Osteocyte (in vitro differentiated cells): ENCODE results near the gene MEF2B. TPM values are rescaled to one million over a fixed set of nuclear protein-coding genes. Genes with fewer than 3 reads are reported as not detected.

Source experiments
- DNase-seq: peaks from one replicate; pipeline ENCODE4 v3.0.0; 2021; ENCODE audit warnings: mixed read lengths; ENCODE audit not compliant: unreplicated experiment; ENCODE audit errors: extremely low spot score
- H3K27ac Mint-ChIP-seq: one replicate; pipeline ENCODE4 v1.8.0; 2021; ENCODE audit warnings: mild to moderate bottlenecking, mixed read lengths; ENCODE audit not compliant: unreplicated experiment
- H3K27me3 Mint-ChIP-seq: one replicate; pipeline ENCODE4 v1.8.0; 2021; ENCODE audit warnings: mixed read lengths; ENCODE audit not compliant: unreplicated experiment
- H3K36me3 Mint-ChIP-seq: one replicate; pipeline ENCODE4 v1.8.0; 2021; ENCODE audit warnings: mixed read lengths; ENCODE audit not compliant: unreplicated experiment
- H3K4me1 Mint-ChIP-seq: one replicate; pipeline ENCODE4 v1.8.0; 2021; ENCODE audit warnings: mixed read lengths; ENCODE audit not compliant: unreplicated experiment
- H3K4me3 Mint-ChIP-seq: one replicate; pipeline ENCODE4 v1.8.0; 2021; ENCODE audit warnings: mild to moderate bottlenecking, moderate library complexity, mixed read lengths; ENCODE audit not compliant: unreplicated experiment
- H3K9me3 Mint-ChIP-seq: one replicate; pipeline ENCODE4 v1.8.0; 2021; ENCODE audit warnings: mixed read lengths; ENCODE audit not compliant: unreplicated experiment
- total RNA-seq: library from RNA; stranded (reverse); gene quantifications from 2 replicates; pipeline ENCODE4 v1.2.1, GENCODE V29; 2021
- TF ChIP-seq, protein P1 (sequence below): fragments of 200-600 bp; sonication (generic); IDR thresholded peaks from 2 replicates; pipeline ENCODE4 v1.5.0; 2021; ENCODE audit warnings: antibody characterized with exemption, mild to moderate bottlenecking, moderate library complexity

Gene MEF2B
- total RNA-seq, 1 donor from 2014 or later = 1.6 TPM

DNA sequence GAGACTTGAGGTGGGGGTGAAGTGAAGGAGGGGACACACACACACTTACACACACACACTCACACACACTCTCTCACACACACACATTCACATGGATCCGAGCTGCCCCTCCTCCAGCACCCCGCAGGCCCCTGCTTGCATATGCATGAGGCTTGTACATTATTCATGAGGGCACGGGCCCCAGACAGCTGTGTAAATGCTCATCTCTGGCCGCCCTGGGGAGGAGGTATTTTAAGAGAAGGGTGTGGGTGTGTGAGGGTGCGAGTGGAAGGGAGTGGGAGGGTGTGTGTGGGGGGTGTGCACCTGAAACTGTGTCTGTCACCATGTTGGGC, 44.1 kb upstream of the MEF2B start:
- H3K27me3 Mint-ChIP-seq = peaks cover 37% of the 10 kb centered on the region
- H3K36me3 Mint-ChIP-seq = no peaks in the 10 kb centered on the region
- DNase-seq = no peak
- no peak overlapping the region for H3K4me3 Mint-ChIP-seq
- H3K9me3 Mint-ChIP-seq = no peaks in the 10 kb centered on the region
- no peaks in the 10 kb centered on the region for H3K4me1 Mint-ChIP-seq
- no peak overlapping the region for H3K27ac Mint-ChIP-seq
- TF ChIP-seq, protein P1, sequence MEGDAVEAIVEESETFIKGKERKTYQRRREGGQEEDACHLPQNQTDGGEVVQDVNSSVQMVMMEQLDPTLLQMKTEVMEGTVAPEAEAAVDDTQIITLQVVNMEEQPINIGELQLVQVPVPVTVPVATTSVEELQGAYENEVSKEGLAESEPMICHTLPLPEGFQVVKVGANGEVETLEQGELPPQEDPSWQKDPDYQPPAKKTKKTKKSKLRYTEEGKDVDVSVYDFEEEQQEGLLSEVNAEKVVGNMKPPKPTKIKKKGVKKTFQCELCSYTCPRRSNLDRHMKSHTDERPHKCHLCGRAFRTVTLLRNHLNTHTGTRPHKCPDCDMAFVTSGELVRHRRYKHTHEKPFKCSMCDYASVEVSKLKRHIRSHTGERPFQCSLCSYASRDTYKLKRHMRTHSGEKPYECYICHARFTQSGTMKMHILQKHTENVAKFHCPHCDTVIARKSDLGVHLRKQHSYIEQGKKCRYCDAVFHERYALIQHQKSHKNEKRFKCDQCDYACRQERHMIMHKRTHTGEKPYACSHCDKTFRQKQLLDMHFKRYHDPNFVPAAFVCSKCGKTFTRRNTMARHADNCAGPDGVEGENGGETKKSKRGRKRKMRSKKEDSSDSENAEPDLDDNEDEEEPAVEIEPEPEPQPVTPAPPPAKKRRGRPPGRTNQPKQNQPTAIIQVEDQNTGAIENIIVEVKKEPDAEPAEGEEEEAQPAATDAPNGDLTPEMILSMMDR = no peak

DNA sequence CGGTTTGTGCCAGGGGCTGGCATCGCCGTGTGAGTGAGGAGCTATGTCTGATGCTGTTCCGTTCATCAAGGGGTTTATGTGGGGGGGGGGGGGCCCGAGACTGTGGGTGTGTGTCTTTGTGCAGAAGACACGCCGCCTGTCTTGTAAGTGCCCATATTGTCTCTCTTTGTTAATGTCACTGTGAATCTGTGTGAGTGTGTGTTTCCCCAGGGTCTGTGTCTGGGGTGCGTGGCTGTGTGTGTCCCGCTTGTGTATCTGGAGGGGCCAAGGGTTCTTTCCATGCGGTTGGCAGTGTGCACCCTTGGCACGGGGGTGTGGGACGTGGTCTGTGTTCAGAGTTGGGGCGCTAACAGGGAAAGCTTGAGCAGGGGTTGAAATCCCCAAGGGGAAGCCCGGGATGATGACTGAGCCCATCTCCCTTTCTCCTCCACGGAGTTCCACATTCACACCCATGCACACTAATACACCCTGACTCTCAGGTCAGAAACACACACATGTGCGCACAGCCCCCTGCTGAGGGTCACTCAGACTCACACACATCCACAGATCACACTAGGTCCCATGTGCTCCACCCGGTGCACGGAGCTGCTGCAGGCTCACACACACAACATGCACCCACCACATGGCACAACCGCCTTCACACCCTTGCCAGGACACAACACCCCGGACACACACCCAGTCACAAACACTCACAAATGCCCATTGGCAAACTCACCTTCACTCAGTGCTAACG, 43.5 kb upstream of the MEF2B start:
- H3K4me3 Mint-ChIP-seq = no peak overlapping the region
- peaks cover 37% of the 10 kb centered on the region for H3K27me3 Mint-ChIP-seq

DNA sequence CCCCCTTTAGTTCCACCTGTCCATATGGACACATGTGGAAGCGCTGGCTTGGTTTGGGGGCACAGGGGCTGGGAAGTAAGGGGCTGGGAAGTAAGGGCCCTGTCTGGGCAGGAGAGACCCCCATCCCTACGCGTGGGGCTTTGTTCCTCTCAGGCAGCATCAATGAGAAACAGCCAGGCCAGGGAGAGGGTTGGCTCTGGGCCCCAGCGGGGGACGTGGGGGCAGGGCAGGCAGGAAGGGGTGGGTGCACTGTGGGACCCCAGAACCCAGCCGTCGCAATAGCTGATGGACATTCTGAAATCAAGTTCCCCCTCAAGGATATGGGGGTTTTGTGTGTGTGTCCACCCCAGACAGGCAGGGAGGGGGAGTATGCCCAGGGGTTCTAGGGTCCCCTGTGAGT, 42.9 kb upstream of the MEF2B start:
- Mint-ChIP-seq H3K4me1 (no peaks in the 10 kb centered on the region), H3K27me3 (peaks cover 37% of the 10 kb centered on the region), H3K9me3 (no peaks in the 10 kb centered on the region), H3K4me3 (no peak overlapping the region), H3K27ac (no peak overlapping the region), H3K36me3 (no peaks in the 10 kb centered on the region)
- TF ChIP-seq, protein P1 = no peak
- DNase-seq = no peak

More for the DNA sequence above, 43.5 kb upstream of the MEF2B start:
- peak; percentile 77 for DNase-seq
- Mint-ChIP-seq H3K4me1 (no peaks in the 10 kb centered on the region), H3K9me3 (no peaks in the 10 kb centered on the region), H3K36me3 (no peaks in the 10 kb centered on the region), H3K27ac (no peak overlapping the region)
- TF ChIP-seq, protein P1 = no peak

DNA sequence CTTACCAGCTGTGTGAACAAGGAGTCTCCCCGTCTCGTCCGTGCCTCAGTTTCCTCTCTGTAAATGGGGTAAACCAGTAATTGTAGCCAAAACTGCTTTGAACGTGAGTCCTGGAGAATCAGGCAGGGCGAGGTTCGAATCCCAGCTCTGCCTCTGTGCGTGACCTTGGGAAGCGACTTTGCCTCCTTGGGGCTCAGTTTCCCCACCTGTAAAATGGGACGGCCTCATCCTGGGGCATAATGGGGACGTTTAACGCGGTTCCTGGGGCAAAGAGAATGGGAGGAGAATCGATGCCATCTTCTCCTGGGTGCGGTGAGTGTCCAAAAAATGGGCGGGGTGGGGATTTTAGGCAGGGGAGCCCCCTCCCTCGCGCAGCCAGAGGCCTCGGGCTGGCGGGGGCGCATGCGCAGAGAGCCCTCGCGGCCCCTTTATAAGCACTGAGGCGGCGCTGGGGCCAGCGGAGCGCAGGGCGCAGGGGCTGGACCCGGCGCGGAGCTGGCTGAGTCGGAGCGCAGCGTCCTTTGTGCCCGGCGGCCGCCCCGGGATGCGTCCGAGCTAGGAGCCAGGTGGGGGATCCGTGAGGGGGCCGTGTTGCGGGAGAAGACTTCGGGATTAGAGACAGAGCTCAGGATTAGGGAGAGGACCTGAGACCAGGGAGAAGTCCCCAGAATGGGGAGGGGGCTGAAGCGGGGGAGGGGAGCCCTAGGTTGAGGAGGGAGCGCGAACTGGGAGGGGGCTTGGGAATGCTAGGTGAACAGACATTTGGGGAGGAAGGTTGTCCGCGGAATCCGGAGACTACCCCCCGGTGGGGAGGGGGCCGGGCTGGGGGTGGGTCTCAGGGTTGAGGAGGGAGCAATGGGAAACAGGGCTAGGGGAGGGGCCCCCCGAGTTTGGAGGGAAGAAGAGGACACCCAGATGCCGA, 41.7 kb upstream of the MEF2B start, which contains the start of gene NCAN:
Gene NCAN, plus strand, starts transcription at position 460 of the 922 bp plus-strand sequence. CDS start 4,996 bp downstream, outside the sequence.
- no peaks in the 10 kb centered on the region for H3K4me1 Mint-ChIP-seq
- no peaks in the 10 kb centered on the region for H3K9me3 Mint-ChIP-seq
- H3K4me3 Mint-ChIP-seq = no peak within 1 kb of the TSS
- no peak within 1 kb of the TSS for H3K27ac Mint-ChIP-seq
- H3K27me3 Mint-ChIP-seq = peaks cover 34% of the 10 kb centered on the region
- TF ChIP-seq, protein P1 = no peak
- DNase-seq = peak; percentile 80
- H3K36me3 Mint-ChIP-seq = no peaks in the 10 kb centered on the region

DNA sequence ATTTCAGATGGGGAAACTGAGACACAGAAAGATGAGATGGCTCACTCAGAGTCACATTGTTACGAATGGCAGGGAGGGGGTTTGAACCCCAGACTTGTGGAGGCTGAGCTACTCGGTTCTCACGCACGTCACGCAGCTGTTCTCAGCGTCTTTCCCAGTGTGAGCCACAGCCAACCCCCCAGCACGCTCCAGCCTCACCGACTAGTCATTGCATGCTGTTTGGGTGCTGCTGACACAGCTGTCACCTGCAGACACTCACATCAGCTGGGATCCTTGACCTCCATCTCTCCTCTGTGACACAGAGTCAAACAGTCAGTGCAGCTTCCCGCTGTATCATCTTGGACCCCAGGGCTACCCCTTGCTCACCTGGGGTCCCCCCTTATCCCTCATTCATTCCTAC, 39.3 kb upstream of the MEF2B start:
- DNase-seq = no peak
- no peaks in the 10 kb centered on the region for H3K9me3 Mint-ChIP-seq
- no peaks in the 10 kb centered on the region for H3K36me3 Mint-ChIP-seq
- H3K27ac Mint-ChIP-seq = no peak overlapping the region
- H3K4me3 Mint-ChIP-seq = no peak overlapping the region
- H3K27me3 Mint-ChIP-seq = peaks cover 33% of the 10 kb centered on the region
- no peaks in the 10 kb centered on the region for H3K4me1 Mint-ChIP-seq
- TF ChIP-seq, protein P1 = no peak
